T-helper 1 cell treated with Interleukin-12 subunit alpha and Interleukin-12 subunit beta and Interleukin-4 antibody, amounts not matched to agents 30 μg/mL and 1 μg/mL, for 36 hours (primary cell): ENCODE measurements around the gene CCDC24.

Experiments used
- H3K27ac Mint-ChIP-seq: one replicate; pipeline ENCODE4 v1.8.0; 2021; ENCODE audit warnings: mild to moderate bottlenecking, mixed read lengths
- H3K27me3 Mint-ChIP-seq: one replicate; pipeline ENCODE4 v1.8.0; 2021; ENCODE audit warnings: low read depth, mixed read lengths
- H3K36me3 Mint-ChIP-seq: one replicate; pipeline ENCODE4 v1.8.0; 2021; ENCODE audit warnings: low read depth, mixed read lengths
- H3K4me1 Mint-ChIP-seq: one replicate; pipeline ENCODE4 v1.8.0; 2021; ENCODE audit warnings: low read depth, mixed read lengths
- H3K4me3 Mint-ChIP-seq: one replicate; pipeline ENCODE4 v1.8.0; 2021; ENCODE audit warnings: mild to moderate bottlenecking, moderate library complexity, mixed read lengths
- H3K9me3 Mint-ChIP-seq: one replicate; pipeline ENCODE4 v1.8.0; 2021; ENCODE audit warnings: mixed read lengths

Gene CCDC24

DNA sequence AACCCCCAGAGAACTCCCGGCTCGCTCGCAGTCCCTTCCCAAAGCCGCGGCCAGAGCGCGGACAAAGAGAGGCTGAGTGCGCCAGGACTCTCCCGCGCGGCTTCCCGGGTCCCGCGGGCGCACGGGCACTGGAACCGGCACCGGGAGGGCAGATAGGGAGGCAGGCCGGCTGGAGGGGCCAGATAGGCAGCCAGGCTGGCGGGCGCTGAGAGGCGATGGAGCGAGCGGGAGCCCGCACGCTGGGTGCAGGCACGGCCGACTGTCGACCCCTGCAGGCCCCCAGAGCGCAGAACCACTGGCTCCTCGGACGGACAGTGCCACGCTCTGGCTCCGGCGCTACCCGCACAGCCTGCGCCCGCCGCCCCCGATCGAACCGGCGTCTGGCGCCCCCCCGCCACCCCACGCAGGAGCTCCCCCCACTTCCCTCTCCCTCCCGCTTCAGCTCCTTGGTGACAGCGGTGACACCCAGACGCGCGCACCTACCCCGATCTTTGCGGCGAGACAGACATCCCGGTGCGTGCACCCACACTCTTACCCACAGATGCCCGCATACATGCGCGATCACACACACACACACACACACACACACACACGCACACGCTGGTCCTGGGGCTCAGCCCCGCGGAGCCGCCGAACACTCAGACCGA lies 39.3 kb downstream of the CCDC24 start:
- H3K9me3 Mint-ChIP-seq = no peaks in the 10 kb centered on the region
- H3K36me3 Mint-ChIP-seq = no peaks in the 10 kb centered on the region
- peak overlapping the region; percentile 70 for H3K27ac Mint-ChIP-seq
- H3K4me1 Mint-ChIP-seq = peaks cover 30% of the 10 kb centered on the region
- H3K4me3 Mint-ChIP-seq = peak overlapping the region; percentile 88
- no peaks in the 10 kb centered on the region for H3K27me3 Mint-ChIP-seq

DNA sequence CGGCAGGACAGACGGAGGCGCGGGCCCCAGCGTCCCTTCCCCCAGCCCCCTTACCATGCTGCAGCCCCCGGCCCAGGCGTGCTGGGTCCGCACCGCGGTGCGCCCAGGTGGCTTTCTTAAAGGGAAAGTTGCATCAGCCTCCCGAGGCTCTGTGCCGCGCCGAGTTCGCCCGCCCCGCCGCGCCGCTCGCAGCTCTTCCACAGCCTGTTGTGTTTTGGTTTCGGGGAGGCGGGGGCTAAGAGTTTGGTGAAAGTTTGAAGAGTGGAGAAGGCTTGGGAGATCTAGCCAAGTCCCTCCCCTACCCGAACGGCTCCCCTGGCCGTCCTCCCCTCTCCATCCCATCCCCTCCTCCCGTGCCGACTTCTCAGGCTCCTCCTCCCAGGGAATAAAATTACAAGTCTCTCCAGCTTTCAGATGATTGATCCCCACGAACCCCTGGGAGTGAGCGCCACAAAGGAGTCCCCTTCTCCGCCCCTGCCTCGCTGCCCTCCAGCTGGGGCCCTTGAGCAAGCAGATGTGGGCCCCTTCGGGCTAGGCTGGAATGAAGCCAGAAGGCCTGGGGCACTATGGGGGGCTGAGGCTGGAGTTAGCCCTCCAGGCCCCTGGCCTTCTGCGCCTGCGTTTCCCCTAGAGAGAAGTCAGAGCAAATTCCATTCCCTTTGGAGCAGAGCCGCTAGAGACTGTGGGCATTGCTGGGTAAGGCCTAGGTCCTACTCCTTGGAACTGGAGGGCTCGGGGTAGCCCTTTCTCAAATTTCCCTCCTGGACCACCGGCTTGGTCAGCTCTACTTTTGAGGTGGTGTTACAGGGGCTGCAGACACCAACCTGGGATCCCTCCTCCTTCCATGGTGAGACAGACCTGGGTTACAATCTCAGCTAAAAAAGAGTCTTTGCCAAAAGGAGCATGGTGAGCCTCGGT lies 40.1 kb downstream of the CCDC24 start, which contains the start of gene SLC6A9:
Gene SLC6A9 (minus strand): TSS at position 211 of the 918 bp plus-strand sequence. CDS start 7,185 bp downstream, outside the sequence.
- Mint-ChIP-seq H3K9me3 (no peaks in the 10 kb centered on the region), H3K4me3 (peak within 1 kb of the TSS; percentile 88), H3K27ac (peak within 1 kb of the TSS; percentile 70), H3K27me3 (no peaks in the 10 kb centered on the region), H3K36me3 (no peaks in the 10 kb centered on the region), H3K4me1 (peaks cover 32% of the 10 kb centered on the region)

DNA sequence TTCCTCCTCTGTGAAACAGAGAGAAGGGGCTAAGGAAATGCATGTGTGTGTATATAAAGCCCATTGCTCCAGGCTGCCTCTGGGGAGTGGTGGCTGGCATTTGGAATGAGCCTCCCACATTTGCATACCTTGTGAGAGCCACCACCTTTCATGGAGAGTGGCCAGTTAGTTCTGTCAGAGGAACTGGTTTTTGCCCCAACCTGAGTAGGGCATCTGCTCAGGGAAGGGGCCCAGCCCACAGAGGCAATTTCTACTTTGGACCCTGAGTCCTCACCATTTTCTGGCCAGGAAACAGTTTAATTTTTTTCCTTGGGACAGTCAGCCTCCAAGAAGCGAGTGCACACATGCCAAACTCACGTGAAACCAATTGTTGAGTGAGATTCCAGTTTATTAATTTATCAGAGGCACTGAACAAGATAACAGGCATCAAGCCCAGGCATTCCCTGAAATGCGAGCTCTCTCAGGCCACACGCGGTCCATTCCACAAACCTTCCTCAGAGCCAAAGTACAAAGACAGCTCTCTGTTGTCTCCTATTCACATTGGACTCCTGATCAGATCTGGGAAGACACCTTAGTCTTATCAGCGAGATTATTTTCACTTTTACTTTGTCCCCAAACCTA lies 40.9 kb downstream of the CCDC24 start:
- Mint-ChIP-seq H3K36me3 (no peaks in the 10 kb centered on the region), H3K4me3 (peak overlapping the region; percentile 49), H3K4me1 (peaks cover 32% of the 10 kb centered on the region), H3K27me3 (no peaks in the 10 kb centered on the region), H3K9me3 (no peaks in the 10 kb centered on the region), H3K27ac (no peak overlapping the region)

DNA sequence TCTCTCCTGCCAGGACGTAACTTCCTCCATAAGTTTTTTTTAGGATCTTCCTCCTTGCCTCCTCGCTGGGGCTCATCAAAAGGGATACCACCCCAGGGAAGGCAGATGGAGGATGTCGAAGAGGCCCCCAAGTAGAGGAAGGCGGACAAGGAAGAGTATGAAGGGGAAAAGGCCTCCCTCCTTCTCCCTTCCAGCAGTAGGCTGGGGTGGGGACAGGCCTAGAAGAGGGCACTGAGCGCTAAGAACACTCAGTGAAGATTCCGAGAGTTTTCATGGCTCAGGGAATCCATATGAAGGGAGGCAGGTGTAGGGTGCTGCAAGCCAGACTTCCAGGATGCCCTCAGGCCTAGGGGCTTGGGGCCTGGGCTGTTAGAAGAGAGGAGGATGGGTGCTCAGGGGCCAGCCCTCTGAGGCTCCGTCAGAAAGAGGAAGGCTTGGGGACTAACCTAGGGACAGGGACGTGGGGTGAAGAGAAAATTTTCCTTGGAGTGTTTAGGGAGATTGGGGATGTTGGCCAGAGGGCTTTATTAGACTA lies 41.7 kb downstream of the CCDC24 start:
- peak overlapping the region; percentile 39 for H3K27ac Mint-ChIP-seq
- H3K4me3 Mint-ChIP-seq = no peak overlapping the region
- H3K36me3 Mint-ChIP-seq = no peaks in the 10 kb centered on the region
- H3K9me3 Mint-ChIP-seq = no peaks in the 10 kb centered on the region
- H3K27me3 Mint-ChIP-seq = no peaks in the 10 kb centered on the region
- peaks cover 29% of the 10 kb centered on the region for H3K4me1 Mint-ChIP-seq

DNA sequence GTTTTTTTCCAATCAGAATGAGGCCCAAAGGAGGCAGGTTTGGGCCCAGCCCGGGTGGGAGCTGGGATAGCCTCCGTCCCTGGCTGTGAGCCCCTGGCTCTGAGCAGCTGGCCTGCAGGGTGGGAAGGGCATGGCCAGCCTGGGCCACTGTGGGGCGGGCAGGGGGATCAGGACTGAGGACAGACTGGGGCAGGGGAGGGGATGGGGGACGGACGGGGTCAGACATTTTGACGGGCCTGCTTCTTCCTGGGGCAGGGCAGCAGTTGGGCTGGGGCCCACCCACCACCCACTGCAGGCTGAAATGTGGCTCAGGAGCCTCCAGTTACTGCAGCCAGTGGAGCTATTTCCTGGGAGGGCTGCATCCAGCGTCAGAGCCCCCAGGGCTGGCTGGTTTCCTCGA lies 42.4 kb downstream of the CCDC24 start:
- Mint-ChIP-seq H3K36me3 (no peaks in the 10 kb centered on the region), H3K9me3 (no peaks in the 10 kb centered on the region), H3K4me3 (no peak overlapping the region), H3K27ac (no peak overlapping the region), H3K4me1 (peaks cover 26% of the 10 kb centered on the region), H3K27me3 (no peaks in the 10 kb centered on the region)

DNA sequence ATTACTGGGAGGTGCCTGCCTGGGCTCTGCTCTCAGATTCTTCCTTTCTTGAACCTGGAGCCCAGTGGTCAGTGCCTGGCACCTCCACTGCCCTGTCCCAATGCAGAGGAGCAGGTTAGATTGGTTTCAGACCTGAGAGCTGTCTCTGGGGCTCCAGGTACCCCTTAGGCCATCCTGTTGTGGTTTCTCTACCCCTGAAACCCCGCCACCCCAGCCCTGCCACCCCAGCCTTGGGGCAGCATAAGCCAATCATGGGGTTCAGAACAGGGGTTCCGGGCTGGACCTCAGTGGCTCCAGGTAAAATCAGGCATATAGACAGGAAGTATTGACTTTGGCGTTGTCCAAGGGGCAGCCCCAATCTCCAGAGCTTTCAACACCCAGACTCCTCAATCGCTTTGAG lies 43.0 kb downstream of the CCDC24 start:
- Mint-ChIP-seq H3K4me3 (no peak overlapping the region), H3K27ac (no peak overlapping the region), H3K27me3 (no peaks in the 10 kb centered on the region), H3K9me3 (no peaks in the 10 kb centered on the region), H3K36me3 (no peaks in the 10 kb centered on the region), H3K4me1 (peaks cover 21% of the 10 kb centered on the region)

DNA sequence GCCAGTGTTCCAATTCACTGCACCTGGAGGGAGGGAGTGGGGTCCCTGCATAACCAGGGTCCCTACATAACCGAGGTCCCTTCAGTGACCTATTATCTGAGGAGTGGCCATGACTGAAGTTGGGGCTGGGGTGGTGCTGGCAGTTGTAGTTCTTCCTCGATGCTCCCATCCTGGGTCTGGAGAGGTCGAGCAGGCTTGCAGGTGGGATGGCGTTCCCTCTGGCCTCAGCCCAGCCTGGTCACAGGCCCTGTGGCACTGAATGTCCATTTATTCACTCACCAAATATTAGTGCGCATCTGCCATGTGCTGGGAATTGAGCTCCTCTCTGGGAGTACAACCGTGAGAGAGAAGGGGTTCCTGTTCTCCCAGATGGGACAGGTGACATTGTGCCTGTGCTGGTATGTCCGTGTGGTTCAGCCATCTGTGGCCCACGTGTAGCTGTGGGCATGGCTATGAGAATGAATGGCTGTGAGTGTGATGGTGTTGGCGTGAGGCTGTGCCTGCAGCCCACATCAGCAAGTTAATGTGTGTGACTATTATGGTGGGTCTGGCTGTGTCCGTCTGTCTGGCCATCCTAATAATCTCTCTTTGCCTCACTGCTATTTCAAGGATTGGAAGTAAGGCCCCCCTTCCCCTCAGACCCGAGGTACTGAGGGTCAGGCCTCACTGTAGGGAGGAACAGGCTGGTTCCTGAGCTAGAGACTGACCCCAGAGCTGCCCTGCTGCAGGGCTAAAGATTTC lies 43.7 kb downstream of the CCDC24 start:
- peaks cover 17% of the 10 kb centered on the region for H3K4me1 Mint-ChIP-seq
- H3K36me3 Mint-ChIP-seq = no peaks in the 10 kb centered on the region
- no peak overlapping the region for H3K4me3 Mint-ChIP-seq
- H3K27ac Mint-ChIP-seq = no peak overlapping the region
- H3K9me3 Mint-ChIP-seq = no peaks in the 10 kb centered on the region
- peaks cover 3% of the 10 kb centered on the region for H3K27me3 Mint-ChIP-seq

DNA sequence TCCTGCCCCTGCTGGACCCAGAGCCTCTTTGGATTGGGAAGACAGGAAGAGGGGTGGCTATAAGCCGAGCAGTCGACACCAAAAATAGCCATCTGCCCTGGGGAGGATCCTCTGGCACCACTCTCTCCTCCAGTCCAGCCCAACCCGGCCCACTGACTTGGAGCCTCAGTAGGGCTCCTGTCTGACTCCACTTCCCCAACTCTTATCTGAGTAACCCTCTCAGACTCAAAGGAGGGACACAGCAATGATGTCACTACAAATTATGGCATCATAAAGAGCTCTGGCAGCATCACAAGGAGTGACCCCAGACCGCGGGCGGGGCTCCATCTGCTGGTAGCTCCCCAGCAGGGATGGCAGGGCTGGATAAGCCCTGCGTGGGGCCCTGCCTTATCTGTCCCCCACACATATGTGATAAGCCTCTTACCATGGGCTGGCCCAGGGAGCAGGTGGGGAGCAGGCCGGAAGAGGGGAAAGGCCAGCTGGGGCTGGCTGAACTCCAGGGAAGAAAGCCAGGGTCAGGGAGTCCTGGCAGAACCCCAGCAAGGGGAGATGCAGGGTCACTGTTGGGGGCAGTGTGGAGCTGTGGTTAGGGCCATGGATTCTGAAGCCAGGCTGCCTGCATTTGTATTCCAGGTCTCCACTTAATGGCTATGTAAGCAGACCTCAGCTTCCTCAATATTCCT lies 44.5 kb downstream of the CCDC24 start:
- H3K27ac Mint-ChIP-seq = no peak overlapping the region
- no peaks in the 10 kb centered on the region for H3K9me3 Mint-ChIP-seq
- H3K4me3 Mint-ChIP-seq = no peak overlapping the region
- no peaks in the 10 kb centered on the region for H3K36me3 Mint-ChIP-seq
- H3K27me3 Mint-ChIP-seq = peaks cover 3% of the 10 kb centered on the region
- H3K4me1 Mint-ChIP-seq = peaks cover 17% of the 10 kb centered on the region

DNA sequence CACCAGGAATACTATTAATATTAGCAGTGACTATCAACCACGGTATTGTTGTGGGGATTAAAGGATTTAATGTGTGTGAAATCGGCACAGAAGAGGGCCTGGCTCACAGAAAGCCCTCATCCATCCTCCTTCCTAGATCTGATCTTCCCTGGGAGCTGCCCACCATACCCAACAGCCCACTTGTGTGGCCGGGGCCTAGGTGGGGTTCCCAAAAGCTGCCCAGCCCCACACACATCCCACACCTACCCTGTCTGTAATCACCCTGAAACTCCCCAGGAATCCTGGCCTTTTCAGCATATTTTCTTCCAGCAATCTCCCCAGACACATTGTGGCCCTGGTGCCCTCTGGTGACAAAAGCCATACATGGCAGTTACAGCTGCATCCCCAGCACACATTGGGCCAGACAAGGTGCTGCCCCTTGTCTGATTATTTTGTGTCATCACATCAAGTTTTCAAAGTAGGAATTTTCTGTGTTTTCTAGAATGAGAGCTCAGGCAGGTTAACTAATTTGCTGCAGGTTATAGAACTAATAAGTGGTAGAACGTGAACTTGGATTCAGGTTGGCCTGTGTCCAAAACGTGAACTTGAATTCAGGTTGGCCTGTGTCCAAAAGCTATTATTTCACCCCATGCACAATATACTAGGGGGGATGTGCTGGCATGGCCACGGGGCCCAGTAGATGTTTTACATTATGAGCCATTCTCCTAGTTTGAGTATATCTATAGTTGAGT lies 45.2 kb downstream of the CCDC24 start:
- H3K4me1 Mint-ChIP-seq = peaks cover 12% of the 10 kb centered on the region
- no peak overlapping the region for H3K4me3 Mint-ChIP-seq
- H3K9me3 Mint-ChIP-seq = no peaks in the 10 kb centered on the region
- H3K27me3 Mint-ChIP-seq = peaks cover 3% of the 10 kb centered on the region
- H3K36me3 Mint-ChIP-seq = no peaks in the 10 kb centered on the region
- no peak overlapping the region for H3K27ac Mint-ChIP-seq

DNA sequence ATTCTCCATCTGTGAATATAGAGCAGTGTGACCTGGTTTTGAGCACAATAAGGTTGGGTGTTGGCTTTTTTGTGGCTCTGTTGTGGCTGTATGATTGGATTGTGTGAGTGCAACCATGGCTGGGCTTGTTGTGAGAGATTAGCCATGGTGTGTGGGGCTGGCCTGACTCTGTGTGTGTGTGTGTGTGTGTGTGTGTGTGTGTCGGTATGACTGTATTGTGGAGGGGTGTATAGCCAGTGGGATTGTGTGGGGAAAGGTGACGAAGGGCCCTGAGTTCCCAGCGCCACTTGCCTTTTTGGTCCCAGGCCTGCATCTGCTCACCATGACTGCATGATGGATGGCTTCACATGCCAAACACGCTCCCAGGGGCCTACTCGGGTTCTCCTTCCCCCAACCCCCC lies 45.8 kb downstream of the CCDC24 start:
- Mint-ChIP-seq H3K36me3 (no peaks in the 10 kb centered on the region), H3K27ac (no peak overlapping the region), H3K4me3 (no peak overlapping the region), H3K9me3 (no peaks in the 10 kb centered on the region), H3K4me1 (peaks cover 8% of the 10 kb centered on the region), H3K27me3 (peaks cover 7% of the 10 kb centered on the region)

DNA sequence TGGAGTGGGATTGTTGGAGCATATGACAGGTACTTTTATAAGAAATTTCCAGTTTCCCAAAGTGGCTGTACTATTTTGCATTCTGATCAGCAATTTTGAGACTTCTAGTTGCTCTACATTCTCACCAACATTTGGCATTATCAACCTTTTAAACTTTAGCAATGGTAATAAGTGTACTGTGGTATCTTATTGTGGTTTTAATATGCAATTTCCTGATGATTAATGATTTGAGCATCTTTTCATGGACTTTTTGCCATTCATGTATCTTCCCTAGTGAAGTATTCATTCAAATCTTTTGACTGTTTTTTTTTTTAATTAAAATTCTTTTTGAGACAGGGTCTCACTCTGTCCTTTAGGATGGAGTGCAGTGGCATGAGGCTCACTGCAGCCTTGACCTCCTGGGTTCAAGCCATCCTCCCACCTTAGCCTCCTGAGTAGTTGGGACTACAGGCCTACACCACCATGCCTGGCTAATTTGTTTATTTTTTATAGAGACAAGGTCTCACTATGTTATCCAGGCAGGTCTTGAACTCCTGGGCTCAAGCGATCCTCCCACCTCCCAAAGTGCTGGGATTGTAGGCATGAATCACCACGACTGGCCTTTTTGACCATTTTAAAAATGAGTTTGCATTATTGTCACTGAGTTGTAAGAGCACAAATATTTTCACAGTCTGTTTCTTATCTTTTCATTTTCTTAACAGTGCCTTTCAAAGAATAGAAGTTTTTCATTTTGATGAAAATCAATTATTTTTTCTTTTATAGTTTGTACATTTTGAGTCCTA lies 47.7 kb downstream of the CCDC24 start:
- H3K36me3 Mint-ChIP-seq = no peaks in the 10 kb centered on the region
- peaks cover 12% of the 10 kb centered on the region for H3K27me3 Mint-ChIP-seq

DNA sequence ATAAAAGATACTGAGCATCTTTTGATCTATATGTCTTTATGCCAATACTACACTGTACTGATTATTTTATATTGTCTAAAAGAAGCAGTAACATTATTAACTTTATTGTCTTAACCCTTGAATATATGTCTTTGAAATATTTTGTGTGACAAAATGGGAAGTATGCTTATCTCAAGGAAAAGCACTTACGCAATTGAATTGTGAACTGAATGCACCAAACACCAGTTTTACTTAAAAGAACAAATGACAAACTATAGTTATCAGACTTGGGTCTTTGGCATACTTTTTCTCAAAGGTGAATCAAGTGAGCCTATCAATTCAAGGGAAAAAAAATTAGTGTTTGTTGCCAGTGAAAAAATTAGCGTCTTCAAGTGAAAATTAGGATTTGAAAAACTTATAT lies 49.0 kb downstream of the CCDC24 start:
- H3K27ac Mint-ChIP-seq = no peak overlapping the region
- H3K27me3 Mint-ChIP-seq = peaks cover 14% of the 10 kb centered on the region
- no peaks in the 10 kb centered on the region for H3K9me3 Mint-ChIP-seq
- H3K4me1 Mint-ChIP-seq = peaks cover 2% of the 10 kb centered on the region
- no peaks in the 10 kb centered on the region for H3K36me3 Mint-ChIP-seq
- no peak overlapping the region for H3K4me3 Mint-ChIP-seq

More for the DNA sequence above, 47.7 kb downstream of the CCDC24 start:
- no peaks in the 10 kb centered on the region for H3K9me3 Mint-ChIP-seq
- H3K4me3 Mint-ChIP-seq = no peak overlapping the region
- H3K4me1 Mint-ChIP-seq = peaks cover 2% of the 10 kb centered on the region
- no peak overlapping the region for H3K27ac Mint-ChIP-seq
